Superior temporal gyrus (tissue), 1 donor: ENCODE results near the gene ACAD8.

ENCODE experiments used
- DNase-seq: peaks from one replicate; pipeline ENCODE4 v3.0.0-alpha.2; 2016; ENCODE audit errors: extremely low spot score

ACAD8 gene

DNA sequence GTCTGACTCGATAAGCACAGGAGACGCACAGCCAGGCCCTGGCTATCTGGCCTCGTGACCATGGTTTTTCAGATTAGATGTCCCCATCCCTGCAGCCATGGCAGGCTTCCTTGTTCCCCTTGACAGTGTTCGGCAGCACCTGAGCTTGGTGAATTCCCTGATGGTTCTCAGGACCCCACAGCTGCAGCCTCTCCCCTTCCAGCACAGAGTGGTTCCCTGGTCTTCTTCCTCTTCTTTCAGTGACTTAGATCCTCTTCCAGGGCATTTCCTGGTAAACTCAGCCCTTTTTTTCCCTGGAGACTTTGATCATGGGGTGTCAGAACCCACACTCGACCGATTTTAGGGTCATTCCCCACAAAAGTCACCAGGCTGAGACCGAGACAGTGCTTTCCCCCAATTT, 37.3 kb downstream of the ACAD8 start:
- DNase-seq, result no peak

DNA sequence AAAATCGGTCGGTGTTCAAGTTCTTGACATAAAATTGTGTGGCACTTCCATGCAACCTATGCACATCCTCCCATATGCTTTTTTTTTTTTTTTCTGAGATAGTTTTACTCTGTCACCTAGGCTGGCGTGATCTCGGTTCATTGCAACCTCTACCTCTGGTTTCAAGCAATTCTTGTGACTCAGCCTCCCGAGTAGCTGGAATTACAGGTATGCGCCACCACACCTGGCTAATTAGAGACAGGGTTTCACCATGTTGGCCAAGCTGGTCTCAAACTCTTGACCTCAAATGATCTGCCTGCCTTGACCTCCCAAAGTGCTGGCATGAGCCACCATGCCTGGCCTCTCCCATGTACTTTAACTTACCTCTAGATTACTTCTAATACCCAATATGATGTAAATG, 37.8 kb downstream of the ACAD8 start:
- DNase-seq, result no peak

DNA sequence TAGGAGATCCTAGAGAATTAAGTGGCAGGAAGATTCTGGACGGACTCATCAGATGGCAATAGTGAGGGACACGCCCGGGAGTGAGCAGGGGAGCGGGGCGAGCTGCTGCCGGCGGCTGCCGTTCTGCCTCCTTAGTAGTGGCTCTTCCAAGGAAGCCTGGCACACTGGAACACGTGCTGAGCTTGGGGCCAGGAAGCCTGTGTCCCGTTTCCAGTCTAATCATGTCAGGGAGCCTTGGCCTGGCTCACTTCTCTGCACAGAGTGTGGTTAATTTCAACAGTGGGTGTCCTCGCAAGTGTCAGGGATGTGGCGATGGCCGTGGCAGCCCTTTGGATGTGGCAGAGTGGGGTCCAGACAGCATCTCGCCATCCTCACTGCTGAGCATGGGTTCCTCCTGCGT, 39.3 kb downstream of the ACAD8 start:
- DNase-seq, result no peak

DNA sequence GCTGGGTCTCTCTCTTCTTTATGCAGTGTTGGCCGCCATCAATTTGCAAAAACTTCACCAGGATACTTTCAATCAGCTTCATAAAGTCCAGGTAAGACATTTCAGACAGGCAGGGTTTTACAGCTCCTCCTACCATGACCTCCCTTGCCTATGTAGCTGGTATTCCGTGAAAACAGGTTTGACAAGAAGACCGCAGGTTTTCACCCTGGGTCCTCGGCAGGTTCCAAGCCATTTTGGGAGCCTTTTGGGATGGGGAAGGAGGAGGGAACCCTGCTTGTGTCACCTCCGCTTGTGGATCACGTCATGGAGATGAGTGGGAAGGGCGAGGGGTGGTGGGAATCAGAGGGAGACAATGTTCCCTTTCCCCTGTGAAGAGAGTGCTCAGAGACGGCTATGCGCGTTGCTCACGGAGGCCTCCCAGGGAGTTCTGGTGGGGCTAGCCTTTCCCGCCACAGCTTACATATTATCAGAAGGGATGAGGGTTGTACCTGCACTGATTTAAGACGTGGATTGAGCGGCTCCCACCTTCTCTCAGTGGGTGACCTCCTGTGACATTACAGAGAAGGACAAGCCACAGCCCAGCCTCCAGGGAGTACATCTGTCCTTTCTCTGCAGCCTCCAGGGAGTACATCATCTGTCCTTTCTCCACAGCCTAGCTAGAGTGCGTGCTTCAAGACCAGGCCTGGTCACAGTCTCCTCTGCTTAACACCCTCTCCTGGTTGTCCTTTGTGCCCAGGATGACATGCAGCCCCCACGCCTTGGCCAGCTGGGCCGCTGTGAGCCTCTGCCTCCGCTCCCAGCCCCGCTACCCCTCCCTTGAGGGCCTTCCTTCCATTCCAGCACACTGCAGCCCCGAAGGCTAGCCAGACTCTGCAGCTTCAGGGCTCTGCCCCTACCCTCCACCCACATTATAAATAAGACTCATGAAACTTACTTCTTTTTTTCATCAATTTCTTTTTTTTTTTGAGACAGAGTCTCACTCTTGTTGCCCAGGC, 40.0 kb downstream of the ACAD8 start:
- no peak for DNase-seq

DNA sequence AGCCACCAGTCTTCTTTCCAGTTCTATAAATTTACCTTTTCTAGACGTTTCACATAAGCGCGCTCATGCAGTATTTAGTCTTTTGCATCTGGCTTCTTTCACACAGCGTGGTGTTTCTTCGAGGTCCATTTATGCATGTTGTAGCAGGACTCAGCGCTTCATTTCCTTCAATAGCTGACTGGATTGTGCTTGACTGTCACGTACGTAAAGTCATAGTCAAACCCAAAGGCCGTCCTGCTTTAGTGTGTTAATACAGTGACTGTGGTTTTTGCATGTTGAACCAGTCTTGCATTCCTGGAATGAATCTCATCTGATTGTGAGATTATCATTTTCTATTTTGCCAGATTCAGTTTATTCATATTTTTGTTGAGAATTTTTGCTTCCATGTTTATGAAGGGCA, 41.3 kb downstream of the ACAD8 start:
- DNase-seq, result no peak

DNA sequence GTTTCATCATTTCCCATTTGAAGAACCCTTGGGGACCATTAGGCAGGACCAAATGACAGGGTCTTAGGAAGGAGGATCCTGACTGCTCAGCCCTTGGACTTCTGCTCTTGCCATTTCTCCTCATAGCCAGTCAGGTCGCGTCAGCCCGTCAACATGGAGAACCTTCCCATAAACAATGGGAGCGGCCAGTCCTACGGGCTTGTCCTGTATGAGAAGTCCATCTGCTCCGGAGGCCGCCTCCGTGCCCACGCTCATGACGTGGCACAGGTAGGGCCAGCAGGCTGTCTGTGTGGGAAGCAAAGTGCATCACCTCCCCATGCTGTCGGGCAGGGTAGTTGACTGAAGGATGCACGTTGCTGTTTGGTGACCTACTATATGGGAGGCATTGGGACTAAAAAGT, 58.9 kb downstream of the ACAD8 start:
- DNase-seq, result no peak

DNA sequence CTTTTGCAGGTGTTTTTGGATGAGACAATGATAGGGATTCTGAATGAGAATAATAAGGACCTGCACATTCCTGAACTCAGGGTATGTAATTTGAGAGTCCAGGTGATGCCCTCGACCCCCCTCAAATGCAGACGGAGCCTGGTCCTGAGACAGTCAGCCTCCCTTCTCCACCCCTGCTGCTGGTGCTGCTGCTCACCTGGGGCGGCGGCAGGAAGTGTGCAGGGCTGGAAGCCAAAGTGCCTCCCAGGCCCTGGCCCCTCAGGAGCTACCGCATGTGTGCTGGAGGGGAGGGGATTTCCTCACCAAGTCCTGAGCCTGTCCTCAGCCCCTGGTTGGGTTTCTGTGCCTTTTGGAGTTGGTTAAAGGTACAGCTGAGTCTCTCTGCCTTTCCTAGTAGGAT, 59.4 kb downstream of the ACAD8 start:
- DNase-seq, result no peak

DNA sequence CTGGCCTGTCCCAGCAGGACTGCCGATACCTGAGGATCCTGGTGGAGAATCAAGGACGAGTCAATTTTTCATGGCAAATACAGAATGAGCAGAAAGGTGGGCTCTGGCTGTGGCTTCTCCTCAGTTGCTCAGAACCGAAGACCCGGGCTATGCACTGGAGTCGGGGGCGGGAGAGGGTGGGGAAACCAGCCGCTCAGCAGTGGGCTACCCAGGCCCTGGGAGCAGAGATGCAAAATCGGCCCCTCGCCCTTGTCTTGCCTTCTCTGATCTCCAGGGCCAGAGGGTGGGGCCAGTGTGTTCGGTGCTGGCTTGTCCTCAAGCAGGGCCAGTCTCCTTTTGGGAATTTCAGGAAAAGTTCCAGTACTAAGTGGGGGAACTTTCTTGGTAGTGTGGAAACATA, 60.0 kb downstream of the ACAD8 start:
- DNase-seq, result no peak

DNA sequence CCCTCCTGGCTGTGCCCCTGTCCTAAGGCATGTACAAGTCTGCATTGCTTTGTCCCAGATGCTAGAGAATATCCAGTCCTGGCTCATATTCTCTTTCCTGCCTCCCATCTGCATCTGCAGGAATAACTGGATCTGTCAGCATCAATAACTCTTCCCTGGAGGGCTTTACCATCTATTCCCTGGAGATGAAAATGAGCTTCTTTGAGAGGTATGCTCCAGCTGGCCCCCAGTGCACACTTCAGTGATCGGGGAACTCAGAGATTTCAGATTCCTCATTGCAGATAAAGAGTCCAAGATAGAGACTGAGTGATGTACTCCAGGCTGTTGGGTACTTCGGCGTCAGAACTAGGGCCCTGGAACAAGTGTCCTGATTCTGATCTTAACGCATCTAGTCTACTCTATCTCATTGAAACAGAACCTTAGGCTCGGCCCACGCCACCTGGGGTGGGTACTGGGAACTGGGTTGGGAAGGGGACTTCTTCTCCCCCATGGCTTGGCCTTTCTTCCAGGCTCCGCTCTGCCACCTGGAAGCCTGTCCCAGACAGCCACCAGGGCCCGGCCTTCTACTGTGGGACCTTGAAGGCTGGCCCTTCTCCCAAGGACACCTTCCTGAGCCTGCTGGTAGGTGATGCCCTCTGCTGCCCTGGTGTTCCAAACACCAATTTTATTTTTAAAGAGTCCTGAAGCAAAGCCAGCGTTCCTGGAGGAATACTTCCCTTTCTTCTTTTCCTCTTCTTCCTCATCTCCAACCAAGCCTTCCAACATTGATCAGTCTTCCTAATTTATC, 60.6 kb downstream of the ACAD8 start:
- no peak for DNase-seq
